CD4-positive, CD25-positive, alpha-beta regulatory T cell (primary cell): ENCODE measurements around the gene BNC1. TPM values are rescaled to one million over a fixed set of nuclear protein-coding genes. Genes with fewer than 3 reads are reported as not detected.
A peak's percentile ranks its signal among the peaks of the same experiment; 100 is the strongest.
"Not testable (repeated sequence)": the region's sequence is repeated elsewhere in the genome, so short reads cannot be mapped to it uniquely, and the experiment has no call there.

Source experiments
- ATAC-seq, 2 donors: fragments of 150-1000 bp; cut with Tn5 transposase; one replicate each; pipeline ENCODE4 v1.10.0; 2021; ENCODE audit warnings: low read depth in 2 of 2, moderate number of reproducible peaks in 2 of 2, moderate library complexity in 1 of 2
- DNase-seq, 3 donors: peaks; one replicate each; pipeline versions ENCODE4 v3.0.0 to v3.0.0-alpha.2; 2012 to 2022; ENCODE audit warnings: mixed read lengths in 1 of 3
- H3K27ac ChIP-seq: one replicate; pipeline ENCODE4 v1.7.0; 2013; ENCODE audit warnings: mild to moderate bottlenecking, low read length; ENCODE audit not compliant: insufficient read depth, poor library complexity, severe bottlenecking
- H3K27me3 ChIP-seq: one replicate; pipeline ENCODE4 v1.7.0; 2013; ENCODE audit warnings: low read length; ENCODE audit not compliant: control insufficient read depth, insufficient read depth
- H3K36me3 ChIP-seq: one replicate; pipeline ENCODE4 v1.7.0; 2013; ENCODE audit warnings: mild to moderate bottlenecking, low read length, moderate library complexity; ENCODE audit not compliant: control insufficient read depth, insufficient read depth
- H3K4me1 ChIP-seq: 2 replicates; pipeline ENCODE4 v1.7.0; 2013; ENCODE audit warnings: mild to moderate bottlenecking, low read length; ENCODE audit not compliant: insufficient read depth, control insufficient read depth, poor library complexity, severe bottlenecking
- H3K4me3 ChIP-seq: one replicate; pipeline ENCODE4 v1.7.0; 2013; ENCODE audit warnings: low read depth, mild to moderate bottlenecking, low read length, moderate library complexity
- H3K9me3 ChIP-seq, 2 experiments: 1 replicate in 1 of 2; 2 replicates in 1 of 2; pipeline ENCODE4 v1.7.0; 2013; ENCODE audit warnings: low read length in 2 of 2, mild to moderate bottlenecking in 1 of 2, moderate library complexity in 1 of 2; ENCODE audit not compliant: control insufficient read depth in 2 of 2
- H3K27ac Mint-ChIP-seq, 3 donors: one replicate each; pipeline ENCODE4 v1.8.0; 2020 to 2022; ENCODE audit warnings: mild to moderate bottlenecking in 3 of 3, mixed read lengths in 3 of 3, moderate library complexity in 2 of 3
- H3K27me3 Mint-ChIP-seq: one replicate; pipeline ENCODE4 v1.8.0; 2022; ENCODE audit warnings: mild to moderate bottlenecking, mixed read lengths
- H3K36me3 Mint-ChIP-seq: one replicate; pipeline ENCODE4 v1.8.0; 2020; ENCODE audit warnings: mixed read lengths
- H3K4me1 Mint-ChIP-seq, 4 donors: one replicate each; pipeline ENCODE4 v1.8.0; 2020 to 2022; ENCODE audit warnings: mixed read lengths in 4 of 4, mild to moderate bottlenecking in 1 of 4
- H3K4me3 Mint-ChIP-seq, 4 donors: one replicate each; pipeline ENCODE4 v1.8.0; 2020 to 2022; ENCODE audit warnings: mild to moderate bottlenecking in 4 of 4, mixed read lengths in 4 of 4, moderate library complexity in 3 of 4
- H3K9me3 Mint-ChIP-seq, 7 donors: one replicate each; pipeline ENCODE4 v1.8.0; 2020 to 2022; ENCODE audit warnings: mixed read lengths in 7 of 7, mild to moderate bottlenecking in 3 of 7, moderate library complexity in 2 of 7
- polyA plus RNA-seq, 4 donors: library from polyadenylated mRNA; unstranded; fragments of 300-500 nt; fragmentation: Illumina TruSeq; gene quantifications; one replicate each; pipeline ENCODE4 v1.2.3, GENCODE V29; 2021
- total RNA-seq: library from RNA; stranded (reverse); gene quantifications from one replicate; pipeline ENCODE4 v1.2.3, GENCODE V29; 2022

The BNC1 gene
- total and polyA plus RNA-seq, 5 donors from 2014 or later: not detected

GRCh38 chr15:83262594-83263315, 21.7 kb downstream of the BNC1 start:
- no peaks in the 10 kb centered on the region for H3K36me3 ChIP-seq
- Mint-ChIP-seq H3K36me3 (no peaks in the 10 kb centered on the region), H3K9me3 (peaks cover 0 to 1% (median 0%) of the 10 kb centered on the region in 7 donors), H3K4me3 (no peak overlapping the region), H3K27me3 (peaks cover 10% of the 10 kb centered on the region), H3K27ac (no peak overlapping the region), H3K4me1 (no peaks in the 10 kb centered on the region)
- no peaks in the 10 kb centered on the region for H3K9me3 ChIP-seq
- no peak overlapping the region for H3K4me3 ChIP-seq
- H3K27ac ChIP-seq: no peak overlapping the region
- ATAC-seq (no peak), DNase-seq (no peak)
- no peaks in the 10 kb centered on the region for H3K4me1 ChIP-seq
- H3K27me3 ChIP-seq: no peaks in the 10 kb centered on the region

GRCh38 chr15:83262181-83262580, 22.3 kb downstream of the BNC1 start:
- H3K4me1 ChIP-seq, H3K9me3 ChIP-seq, ATAC-seq, H3K27ac Mint-ChIP-seq, H3K27ac ChIP-seq, H3K27me3 ChIP-seq, H3K9me3 Mint-ChIP-seq, DNase-seq, H3K36me3 Mint-ChIP-seq, H3K4me3 Mint-ChIP-seq, H3K4me3 ChIP-seq, H3K4me1 Mint-ChIP-seq, H3K36me3 ChIP-seq: not testable (repeated sequence)
- peaks cover 10% of the 10 kb centered on the region for H3K27me3 Mint-ChIP-seq

GRCh38 chr15:83250781-83251180, 33.7 kb downstream of the BNC1 start:
- no peak overlapping the region for H3K4me3 ChIP-seq
- no peaks in the 10 kb centered on the region for H3K9me3 ChIP-seq
- peaks cover 2% of the 10 kb centered on the region for H3K27me3 ChIP-seq
- Mint-ChIP-seq H3K9me3 (no peaks in the 10 kb centered on the region), H3K4me1 (no peaks in the 10 kb centered on the region), H3K27ac (no peak overlapping the region), H3K4me3 (no peak overlapping the region), H3K27me3 (peaks cover 10% of the 10 kb centered on the region), H3K36me3 (no peaks in the 10 kb centered on the region)
- no peak overlapping the region for H3K27ac ChIP-seq
- DNase-seq (no peak), ATAC-seq (no peak)
- no peaks in the 10 kb centered on the region for H3K4me1 ChIP-seq
- no peaks in the 10 kb centered on the region for H3K36me3 ChIP-seq

- peaks cover 10% of the 10 kb centered on the region for H3K27me3 Mint-ChIP-seq
Measured at GRCh38 chr15:83249030-83249343, 35.5 kb downstream of the BNC1 start.

GRCh38 chr15:83248151-83249029, 36.1 kb downstream of the BNC1 start:
- H3K4me1 Mint-ChIP-seq: no peaks in the 10 kb centered on the region
- no peak overlapping the region for H3K4me3 Mint-ChIP-seq
- peaks cover 2% of the 10 kb centered on the region for H3K27me3 ChIP-seq
- H3K36me3 Mint-ChIP-seq: no peaks in the 10 kb centered on the region
- H3K4me3 ChIP-seq: no peak overlapping the region
- no peaks in the 10 kb centered on the region for H3K4me1 ChIP-seq
- H3K36me3 ChIP-seq: no peaks in the 10 kb centered on the region
- DNase-seq: peak in 2 of 3 donors; percentile 22 to 51
- H3K9me3 ChIP-seq: no peaks in the 10 kb centered on the region
- ATAC-seq: no peak
- no peaks in the 10 kb centered on the region for H3K9me3 Mint-ChIP-seq
- H3K27me3 Mint-ChIP-seq: peaks cover 10% of the 10 kb centered on the region
- no peak overlapping the region for H3K27ac ChIP-seq
- H3K27ac Mint-ChIP-seq: no peak overlapping the region

More at GRCh38 chr15:83249030-83249343, 35.5 kb downstream of the BNC1 start:
- Histone ChIP-seq H3K9me3 (no peaks in the 10 kb centered on the region), H3K4me3 (no peak overlapping the region), H3K36me3 (no peaks in the 10 kb centered on the region), H3K27me3 (peaks cover 2% of the 10 kb centered on the region), H3K27ac (no peak overlapping the region), H3K4me1 (no peaks in the 10 kb centered on the region)
- no peaks in the 10 kb centered on the region for H3K4me1 Mint-ChIP-seq
- no peak overlapping the region for H3K4me3 Mint-ChIP-seq
- no peaks in the 10 kb centered on the region for H3K9me3 Mint-ChIP-seq
- H3K27ac Mint-ChIP-seq: no peak overlapping the region
- DNase-seq: no peak
- no peak for ATAC-seq
- H3K36me3 Mint-ChIP-seq: no peaks in the 10 kb centered on the region

GRCh38 chr15:83243634-83244033, 40.8 kb downstream of the BNC1 start:
- no peak overlapping the region for H3K27ac Mint-ChIP-seq
- Histone ChIP-seq H3K27ac (no peak overlapping the region), H3K4me3 (no peak overlapping the region), H3K4me1 (no peaks in the 10 kb centered on the region), H3K9me3 (no peaks in the 10 kb centered on the region), H3K27me3 (peaks cover 2% of the 10 kb centered on the region), H3K36me3 (no peaks in the 10 kb centered on the region)
- no peak overlapping the region for H3K4me3 Mint-ChIP-seq
- H3K27me3 Mint-ChIP-seq: peaks cover 6% of the 10 kb centered on the region
- no peaks in the 10 kb centered on the region for H3K36me3 Mint-ChIP-seq
- DNase-seq: no peak
- H3K9me3 Mint-ChIP-seq: peaks cover 0 to 8% (median 0%) of the 10 kb centered on the region in 7 donors
- no peak for ATAC-seq
- no peaks in the 10 kb centered on the region for H3K4me1 Mint-ChIP-seq

GRCh38 chr15:83230242-83230641, 54.2 kb downstream of the BNC1 start:
- Mint-ChIP-seq H3K4me1 (peaks cover 0 to 4% (median 0%) of the 10 kb centered on the region in 4 donors), H3K4me3 (no peak overlapping the region), H3K9me3 (peaks cover 0 to 6% (median 0%) of the 10 kb centered on the region in 7 donors), H3K27me3 (peaks cover 7% of the 10 kb centered on the region), H3K36me3 (no peaks in the 10 kb centered on the region), H3K27ac (no peak overlapping the region)
- no peak overlapping the region for H3K4me3 ChIP-seq
- no peaks in the 10 kb centered on the region for H3K4me1 ChIP-seq
- no peak overlapping the region for H3K27ac ChIP-seq
- no peaks in the 10 kb centered on the region for H3K9me3 ChIP-seq
- ATAC-seq: no peak
- no peaks in the 10 kb centered on the region for H3K36me3 ChIP-seq
- DNase-seq: no peak
- H3K27me3 ChIP-seq: no peaks in the 10 kb centered on the region
